IMR-90 (cell line): ENCODE measurements around the gene ALK.

Experiments used
- CEBPB ChIP-seq: IDR thresholded peaks from 2 replicates; pipeline ENCODE4 v1.6.1; 2012; ENCODE audit warnings: low read depth, low read length, improper control_type of control experiment
- CTCF ChIP-seq: conservative IDR thresholded peaks from 2 replicates; pipeline ENCODE4 v1.5.1; 2012; ENCODE audit warnings: mild to moderate bottlenecking, low read depth, low read length, improper control_type of control experiment
- ELK1 ChIP-seq: fragments of 150-350 bp; IDR thresholded peaks from 2 replicates; pipeline ENCODE4 v1.6.1; 2016; ENCODE audit warnings: low read depth, mild to moderate bottlenecking, low read length, moderate library complexity, borderline replicate concordance
- MAFK ChIP-seq: IDR thresholded peaks from 2 replicates; pipeline ENCODE4 v1.6.1; 2012; ENCODE audit warnings: low read depth, low read length, improper control_type of control experiment
- MAZ ChIP-seq: IDR thresholded peaks from 2 replicates; pipeline ENCODE4 v1.6.1; 2012; ENCODE audit warnings: low read depth, mild to moderate bottlenecking, low read length, improper control_type of control experiment, moderate library complexity, borderline replicate concordance
- MXI1 ChIP-seq: IDR thresholded peaks from 2 replicates; pipeline ENCODE4 v1.6.1; 2012; ENCODE audit warnings: low read depth, mild to moderate bottlenecking, low read length, moderate library complexity, borderline replicate concordance
- NFE2L2 ChIP-seq: fragments of 150-350 bp; IDR thresholded peaks from 2 replicates; pipeline ENCODE4 v1.6.1; 2016; ENCODE audit warnings: low read depth, mild to moderate bottlenecking, low read length
- POLR2A ChIP-seq: IDR thresholded peaks from 2 replicates; pipeline ENCODE4 v1.6.1; 2012; ENCODE audit warnings: mild to moderate bottlenecking, low read depth, low read length
- RAD21 ChIP-seq: IDR thresholded peaks from 2 replicates; pipeline ENCODE4 v1.6.1; 2012; ENCODE audit warnings: low read length, improper control_type of control experiment
- RCOR1 ChIP-seq: IDR thresholded peaks from 2 replicates; pipeline ENCODE4 v1.6.1; 2012; ENCODE audit warnings: mild to moderate bottlenecking, low read length, improper control_type of control experiment; ENCODE audit not compliant: insufficient replicate concordance
- SMC3 ChIP-seq: fragments of 150-350 bp; IDR thresholded peaks from 2 replicates; pipeline ENCODE4 v1.6.1; 2016; ENCODE audit warnings: low read depth, mild to moderate bottlenecking, antibody characterized with exemption, low read length, moderate library complexity
- USF2 ChIP-seq: fragments of 150-350 bp; IDR thresholded peaks from 2 replicates; pipeline ENCODE4 v1.6.1; 2017; ENCODE audit warnings: mild to moderate bottlenecking, antibody characterized with exemption, low read length, low read depth

GRCh38 chr2:29755233-29755632 is 166.2 kb downstream of the ALK start:
- TF ChIP-seq USF2 (no peak), RAD21 (no peak), CTCF (no peak), POLR2A (no peak), MXI1 (no peak), SMC3 (no peak), NFE2L2 (no peak), ELK1 (no peak), RCOR1 (no peak), MAFK (no peak), CEBPB (no peak), MAZ (no peak)
